Stimulated activated CD8-positive, alpha-beta memory T cell treated with anti-CD3 and anti-CD28 coated beads, Interleukin-12 subunit alpha, Interleukin-12 subunit beta, amount 100 ng/mL, for 1 hour (primary cell): Measurements from ENCODE around the gene EDAR.

Source experiments
- DNase-seq: peaks from one replicate; pipeline ENCODE4 v3.0.0-alpha.2; 2020; ENCODE audit warnings: low read depth

EDAR gene

GRCh38 chr2:108940156-108940555 is 48.9 kb downstream of the EDAR start:
- no peak for DNase-seq

GRCh38 chr2:108938077-108938710 is 50.8 kb downstream of the EDAR start:
- DNase-seq, result no peak

- DNase-seq, result no peak
Measured at GRCh38 chr2:108937367-108938017, 51.5 kb downstream of the EDAR start.

GRCh38 chr2:108936866-108937265 is 52.2 kb downstream of the EDAR start:
- DNase-seq, result no peak

GRCh38 chr2:108936076-108936864 is 52.8 kb downstream of the EDAR start:
- DNase-seq, result no peak

GRCh38 chr2:108935271-108935741 is 53.7 kb downstream of the EDAR start:
- DNase-seq, result no peak

GRCh38 chr2:108934583-108935245 is 54.3 kb downstream of the EDAR start:
- no peak for DNase-seq

- no peak for DNase-seq
Measured at GRCh38 chr2:108934151-108934550, 54.9 kb downstream of the EDAR start.

- DNase-seq, result no peak
Measured at GRCh38 chr2:108933691-108934117, 55.3 kb downstream of the EDAR start.

- DNase-seq, result no peak
Measured at GRCh38 chr2:108932736-108933332, 56.2 kb downstream of the EDAR start.

- no peak for DNase-seq
Measured at GRCh38 chr2:108931372-108931771, 57.6 kb downstream of the EDAR start.

GRCh38 chr2:108929807-108930425 is 59.1 kb downstream of the EDAR start:
- DNase-seq, result no peak

- DNase-seq, result no peak
Measured at GRCh38 chr2:108928660-108929377, 60.2 kb downstream of the EDAR start.

GRCh38 chr2:108927936-108928659 is 60.9 kb downstream of the EDAR start:
- peak; percentile 7 for DNase-seq

GRCh38 chr2:108927405-108927804 is 61.6 kb downstream of the EDAR start:
- no peak for DNase-seq

- DNase-seq, result no peak
Measured at GRCh38 chr2:108926561-108927380, 62.2 kb downstream of the EDAR start.

GRCh38 chr2:108925735-108926134 is 63.3 kb downstream of the EDAR start:
- no peak for DNase-seq

- DNase-seq, result no peak
Measured at GRCh38 chr2:108925286-108925685, 63.7 kb downstream of the EDAR start.

GRCh38 chr2:108924580-108925251 is 64.3 kb downstream of the EDAR start:
- no peak for DNase-seq
